NB4 (cell line): ENCODE data around the gene FOXL3.

Source experiments
- DNase-seq: peaks from one replicate; pipeline ENCODE4 v3.0.0; 2010; ENCODE audit warnings: low read depth
- H3K4me3 ChIP-seq: one replicate; pipeline ENCODE4 v1.5.1; 2011; ENCODE audit warnings: mild to moderate bottlenecking, low read depth, low read length, moderate library complexity
- CTCF ChIP-seq: IDR thresholded peaks from one replicate; pipeline ENCODE4 v1.5.1; 2012; ENCODE audit warnings: low read depth, low read length
- MAX ChIP-seq: IDR thresholded peaks from 2 replicates; pipeline ENCODE4 v1.6.1; 2011; ENCODE audit warnings: low read depth, low read length
- MYC ChIP-seq: IDR thresholded peaks from 2 replicates; pipeline ENCODE4 v1.6.1; 2011; ENCODE audit warnings: low read depth, low read length
- POLR2A ChIP-seq: IDR thresholded peaks from 2 replicates; pipeline ENCODE4 v1.6.1; 2011; ENCODE audit warnings: mild to moderate bottlenecking; ENCODE audit not compliant: insufficient read length; ENCODE audit errors: extremely low read depth

FOXL3 gene

GRCh38 chr7:339062-339342, 49.0 kb downstream of the FOXL3 start:
- DNase-seq: no peak
- no peak overlapping the region for H3K4me3 ChIP-seq
- TF ChIP-seq POLR2A (no peak), CTCF (no peak), MYC (no peak), MAX (no peak)

- no peak for DNase-seq
- H3K4me3 ChIP-seq: no peak overlapping the region
- no peak for TF ChIP-seq MYC
- no peak for TF ChIP-seq CTCF
Observed at GRCh38 chr7:339696-340095, 49.7 kb downstream of the FOXL3 start.

DNA sequence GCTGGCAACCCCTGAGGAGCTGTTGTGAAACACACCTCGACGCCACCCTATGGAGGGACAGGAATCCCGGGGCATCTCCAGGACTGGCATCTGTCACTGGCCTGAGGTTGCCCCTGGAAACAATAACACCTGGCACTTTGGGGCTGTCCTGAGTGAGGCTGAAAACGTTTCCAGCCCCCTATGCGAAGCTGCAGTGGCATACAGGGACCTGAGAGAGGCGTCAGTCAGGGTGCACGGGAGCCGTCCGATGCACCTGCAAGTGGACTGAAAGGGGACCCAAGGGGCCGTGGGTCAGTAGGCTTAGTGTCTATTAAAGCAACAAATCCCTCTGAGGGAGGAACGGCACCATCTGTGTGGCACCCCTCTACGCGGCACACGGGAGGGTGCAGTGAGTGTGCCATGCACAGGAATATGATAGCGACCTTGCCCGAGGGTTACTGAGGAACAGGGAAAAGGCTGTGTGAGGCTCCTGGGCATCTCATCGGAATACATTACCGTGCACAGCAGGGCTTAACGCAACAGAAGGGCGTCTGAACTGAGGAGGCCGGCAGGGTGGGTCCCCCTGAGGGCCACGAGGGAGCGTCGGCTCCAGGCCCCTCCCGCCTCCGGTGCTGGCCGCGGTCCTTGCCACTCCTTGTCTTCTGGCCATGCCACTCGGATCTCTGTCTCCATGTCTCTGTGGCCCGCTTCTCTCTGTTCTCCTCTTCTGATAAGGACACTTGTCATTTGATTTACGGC, 50.4 kb downstream of the FOXL3 start:
- TF ChIP-seq CTCF: no peak
- DNase-seq: no peak
- H3K4me3 ChIP-seq: no peak overlapping the region
